A673 (cell line): ENCODE results near the gene NDRG3. TPM values are rescaled to one million over a fixed set of nuclear protein-coding genes. Genes with fewer than 3 reads are reported as not detected.
"Not testable (repeated sequence)": the region's sequence is repeated elsewhere in the genome, so short reads cannot be mapped to it uniquely, and the experiment has no call there.

Experiments
- BruUV-seq: library from RNA; stranded (reverse); fragments of 400-500 nt; replicated peaks from 2 replicates; lab custom pipeline; 2021; lab: Mats Ljungman, UMichigan
- CTCF ChIA-PET: fragments of 300-600 bp; sonication (Branson Sonifier 250); formaldehyde crosslinking; loops from one replicate; lab custom pipeline; 2022; ENCODE audit warnings: antibody characterized with exemption; lab: Charles Lee
- POLR2A ChIA-PET: fragments of 300-600 bp; sonication (Branson Sonifier 250); formaldehyde crosslinking; loops from one replicate; lab custom pipeline; 2022; ENCODE audit warnings: antibody characterized with exemption; ENCODE audit not compliant: low non-redundant PET; lab: Charles Lee
- DNase-seq: peaks from one replicate; pipeline ENCODE4 v3.0.0-alpha.2; 2015; ENCODE audit warnings: low spot score
- H3K27ac ChIP-seq: fragments of 200-600 bp; sonication (generic); 2 replicates; pipeline ENCODE4 v1.5.1; 2016; ENCODE audit warnings: mixed run types, low read depth, mild to moderate bottlenecking, mixed read lengths, antibody characterized with exemption, low read length; ENCODE audit not compliant: poor library complexity, severe bottlenecking
- H3K27me3 ChIP-seq: fragments of 200-600 bp; sonication (generic); replicated peaks from 2 replicates; pipeline ENCODE4 v1.6.1; 2017; ENCODE audit warnings: mixed run types, low read depth, mild to moderate bottlenecking, mixed read lengths, antibody characterized with exemption, low read length; ENCODE audit not compliant: insufficient read depth, poor library complexity
- H3K36me3 ChIP-seq: fragments of 200-600 bp; sonication (generic); 2 replicates; pipeline ENCODE4 v1.6.1; 2016; ENCODE audit warnings: mixed run types, mild to moderate bottlenecking, mixed read lengths, antibody characterized with exemption, low read length; ENCODE audit not compliant: insufficient read depth, poor library complexity, severe bottlenecking
- H3K4me1 ChIP-seq: fragments of 200-600 bp; sonication (generic); 2 replicates; pipeline ENCODE4 v1.6.1; 2017; ENCODE audit warnings: mixed run types, mild to moderate bottlenecking, mixed read lengths, antibody characterized with exemption, low read length; ENCODE audit not compliant: insufficient read depth, poor library complexity, severe bottlenecking
- H3K4me3 ChIP-seq: fragments of 200-600 bp; sonication (generic); 2 replicates; pipeline ENCODE4 v1.5.1; 2016; ENCODE audit warnings: low read depth, mixed run types, mild to moderate bottlenecking, mixed read lengths, low read length; ENCODE audit not compliant: poor library complexity, severe bottlenecking
- H3K9me3 ChIP-seq: fragments of 200-600 bp; sonication (generic); 2 replicates; pipeline ENCODE4 v1.6.1; 2016; ENCODE audit warnings: mixed run types, low read depth, mild to moderate bottlenecking, mixed read lengths, antibody characterized with exemption, low read length; ENCODE audit not compliant: poor library complexity, severe bottlenecking
- CTCF ChIP-seq: fragments of 300-800, 200-600 bp; sonication (generic); conservative IDR thresholded peaks from 2 replicates; pipeline ENCODE4 v1.5.1; 2017; ENCODE audit warnings: low read depth, mild to moderate bottlenecking, antibody characterized with exemption, low read length, moderate library complexity, mixed read lengths
- EZH2 ChIP-seq: fragments of 200-600 bp; sonication (generic); IDR thresholded peaks from 2 replicates; pipeline ENCODE4 v1.6.1; 2017; ENCODE audit warnings: borderline replicate concordance, low read depth, mild to moderate bottlenecking, mixed read lengths, antibody characterized with exemption, low read length; ENCODE audit not compliant: poor library complexity, severe bottlenecking
- intact Hi-C: fragments of 100-400 bp; cut with micrococcal nuclease; formaldehyde crosslinking; loops from one replicate; pipeline ENCODE4 v1.10.0; 2022; ENCODE audit not compliant: unreplicated experiment
- total RNA-seq: library from RNA; stranded (reverse); gene quantifications from 2 replicates; pipeline ENCODE4 v1.2.3, GENCODE V29; 2021

NDRG3 gene
- total RNA-seq, 1 experiment from 2014 or later: 17.6 TPM

GRCh38 chr20:36614781-36615557 is 130.9 kb downstream of the NDRG3 start:
- Histone ChIP-seq H3K9me3 (no peaks in the 10 kb centered on the region), H3K4me1 (no peaks in the 10 kb centered on the region), H3K27me3 (no peaks in the 10 kb centered on the region), H3K27ac (no peak overlapping the region), H3K4me3 (no peak overlapping the region), H3K36me3 (peaks cover 36% of the 10 kb centered on the region)
- CTCF ChIA-PET: no interaction called here
- DNase-seq: no peak
- no TSS peak for BruUV-seq
- TF ChIP-seq CTCF (no peak), EZH2 (no peak)
- POLR2A ChIA-PET: no interaction called here
- intact Hi-C loops: no loop called here

GRCh38 chr20:36613974-36614373 is 131.9 kb downstream of the NDRG3 start:
- no TSS peak for BruUV-seq
- no peak for DNase-seq
- ChIA-PET POLR2A (no interaction called here), CTCF (no interaction called here)
- Histone ChIP-seq H3K27ac (no peak overlapping the region), H3K9me3 (no peaks in the 10 kb centered on the region), H3K4me3 (no peak overlapping the region), H3K27me3 (no peaks in the 10 kb centered on the region), H3K36me3 (peaks cover 44% of the 10 kb centered on the region), H3K4me1 (no peaks in the 10 kb centered on the region)
- intact Hi-C loops: loop anchor here (2.0 kb wide), 1 partner anchor 273 kb away; no protein-coding TSS in a partner anchor
- TF ChIP-seq EZH2: no peak
- no peak for TF ChIP-seq CTCF

GRCh38 chr20:36611625-36612024 is 134.3 kb downstream of the NDRG3 start:
- no peak overlapping the region for H3K4me3 ChIP-seq
- no peak for DNase-seq
- ChIA-PET POLR2A (interaction anchor here (0.6 kb wide), 2 partner anchors 12 to 146 kb away, joined by 3 to 4 read pairs; no protein-coding TSS in a partner anchor), CTCF (interaction anchor here (1.3 kb wide), 1 partner anchor 252 kb away, joined by 3 read pairs; a partner anchor contains a TSS)
- no peaks in the 10 kb centered on the region for H3K27me3 ChIP-seq
- no peak overlapping the region for H3K27ac ChIP-seq
- intact Hi-C loops: loop anchor here (2.0 kb wide), 1 partner anchor 275 kb away; no protein-coding TSS in a partner anchor
- no TSS peak for BruUV-seq
- H3K9me3 ChIP-seq: no peaks in the 10 kb centered on the region
- TF ChIP-seq EZH2 (no peak), CTCF (no peak)
- peaks cover 58% of the 10 kb centered on the region for H3K36me3 ChIP-seq
- H3K4me1 ChIP-seq: peaks cover 4% of the 10 kb centered on the region

- H3K4me3 ChIP-seq, POLR2A ChIA-PET, H3K27me3 ChIP-seq, H3K27ac ChIP-seq, intact Hi-C loops, DNase-seq, BruUV-seq, CTCF ChIA-PET, H3K9me3 ChIP-seq: not testable (repeated sequence)
- peaks cover 10% of the 10 kb centered on the region for H3K4me1 ChIP-seq
- H3K36me3 ChIP-seq: peaks cover 52% of the 10 kb centered on the region
These were observed 137.5 kb downstream of the NDRG3 start for GRCh38 chr20:36608388-36608728.
